COLO668 (cell line): Measurements from ENCODE around the gene AFF1.
"Not testable (repeated sequence)": the region's sequence is repeated elsewhere in the genome, so short reads cannot be mapped to it uniquely, and the experiment has no call there.

Source experiments
- DNase-seq: peaks from one replicate; lab custom pipeline; 2025; ENCODE audit not compliant: unreplicated experiment; lab: John Stamatoyannopoulos, UW

Gene AFF1

DNA sequence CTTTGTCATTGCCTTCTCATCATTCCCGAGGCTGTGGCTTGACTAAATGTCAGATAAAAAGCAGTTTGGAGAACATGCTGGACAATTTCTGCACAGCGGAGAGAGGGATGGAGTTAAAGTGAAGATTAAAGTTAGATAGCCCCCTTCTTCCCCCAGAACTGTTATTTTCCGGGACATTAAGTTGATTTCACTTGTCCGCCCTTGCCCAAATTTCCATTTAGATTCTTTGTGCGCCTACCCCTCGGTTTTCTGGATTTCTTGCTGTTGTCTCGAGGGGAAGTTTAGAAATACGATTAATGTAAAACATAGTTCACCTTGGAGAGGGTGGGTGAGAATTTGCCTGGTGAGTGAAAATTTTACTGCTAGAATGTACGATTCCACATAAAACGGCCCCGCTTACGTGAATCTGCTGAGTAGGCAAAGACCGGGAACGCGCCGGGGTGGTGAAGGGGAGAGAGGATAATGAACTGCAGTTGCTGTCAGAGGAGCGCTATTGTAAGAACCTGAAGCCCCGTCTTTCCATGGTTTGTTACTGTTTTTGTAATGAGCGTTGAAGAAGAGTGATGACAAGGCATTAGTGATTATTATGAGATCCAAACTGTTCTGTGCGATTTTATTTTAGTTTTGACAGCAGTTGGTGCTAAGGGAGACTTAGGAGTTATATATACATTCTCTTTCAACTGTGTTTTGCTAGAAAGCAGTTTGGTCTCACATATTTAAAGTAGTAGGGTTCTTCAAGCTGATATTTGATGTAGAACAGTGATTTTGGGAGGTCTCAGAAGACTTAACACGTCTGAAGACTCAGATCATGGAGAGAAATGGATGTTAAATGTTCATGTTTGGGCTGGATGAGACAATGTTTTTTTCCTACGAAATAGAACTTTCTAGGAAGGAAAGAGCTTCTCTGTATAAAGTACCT, 73.0 kb downstream of the AFF1 start:
- DNase-seq: peak; percentile 59

DNA sequence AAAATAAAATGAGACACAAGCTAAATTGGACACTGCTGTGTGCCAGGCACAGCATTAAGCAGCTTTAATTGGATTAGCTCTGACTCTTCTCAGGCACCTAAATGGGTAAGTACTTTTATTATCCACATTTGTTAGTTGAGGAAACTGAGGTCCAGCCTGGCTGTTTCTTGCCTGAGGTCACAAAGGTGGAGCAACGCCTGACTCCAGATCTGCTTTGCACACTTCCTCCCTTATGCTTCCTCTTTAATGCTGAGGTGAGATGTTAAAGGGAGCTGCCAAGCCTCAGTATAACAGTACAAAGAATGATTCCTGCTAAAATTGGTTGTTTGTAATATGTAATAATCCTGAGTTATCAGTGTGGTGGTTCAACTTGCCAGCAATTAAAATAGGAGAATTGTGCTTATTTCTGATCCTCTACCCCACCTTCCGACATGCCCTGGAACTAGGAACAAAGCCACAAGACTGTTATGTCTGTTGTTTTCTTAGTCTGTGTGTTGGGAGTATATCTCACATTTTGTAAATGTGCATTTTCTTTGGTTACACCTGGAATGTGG, 74.4 kb downstream of the AFF1 start:
- DNase-seq: no peak

DNA sequence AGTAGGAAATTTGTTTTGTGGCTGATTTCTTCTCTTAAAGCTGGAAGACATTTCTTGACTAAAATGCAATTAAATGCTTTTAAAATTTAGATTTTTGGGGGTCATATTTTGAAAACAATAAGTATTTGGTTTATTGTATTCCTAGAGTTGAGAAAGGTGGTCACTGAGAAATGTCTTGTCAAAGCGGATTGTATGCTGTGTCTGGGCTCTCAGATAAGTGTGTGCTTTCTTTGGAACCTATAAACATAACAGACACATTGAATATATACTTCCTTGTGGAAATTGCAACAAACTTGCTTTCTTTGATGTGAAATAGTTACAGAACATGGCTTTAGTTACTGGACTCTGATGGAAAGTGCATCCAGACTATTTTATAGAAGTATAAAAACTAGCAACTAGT, 75.4 kb downstream of the AFF1 start:
- DNase-seq: no peak

DNA sequence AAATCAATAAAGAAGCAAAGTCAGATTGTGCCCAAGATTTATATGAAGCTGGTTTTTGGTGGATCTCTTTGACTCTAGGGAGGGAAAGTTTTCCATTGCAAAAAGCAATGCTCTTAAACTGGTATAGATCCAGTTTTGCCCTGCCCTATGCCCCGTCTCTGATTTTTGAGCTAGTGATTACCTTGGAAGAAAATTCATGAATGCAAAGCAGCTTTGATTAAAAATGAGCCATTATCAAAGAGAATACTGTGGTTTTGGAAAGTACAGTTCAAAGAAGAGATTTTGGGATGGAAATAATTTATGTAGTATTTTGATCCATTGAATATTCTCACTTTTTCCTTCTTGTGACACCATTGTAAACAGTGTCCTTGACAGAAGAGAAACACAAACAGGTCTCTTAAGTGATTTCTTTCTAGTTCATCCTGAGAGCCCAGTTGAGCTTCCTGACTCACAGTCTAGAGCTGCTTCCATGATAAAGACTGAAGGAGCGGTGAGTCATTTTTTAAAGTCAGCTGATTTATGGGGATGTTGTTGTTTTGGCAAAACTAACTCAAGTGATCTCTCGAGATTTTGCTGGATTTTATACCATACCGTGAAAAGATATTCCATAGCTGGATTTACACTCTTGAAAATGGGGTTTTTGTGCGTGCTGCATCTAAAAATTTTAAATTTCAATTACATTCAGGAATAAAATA, 76.7 kb downstream of the AFF1 start:
- DNase-seq: no peak

DNA sequence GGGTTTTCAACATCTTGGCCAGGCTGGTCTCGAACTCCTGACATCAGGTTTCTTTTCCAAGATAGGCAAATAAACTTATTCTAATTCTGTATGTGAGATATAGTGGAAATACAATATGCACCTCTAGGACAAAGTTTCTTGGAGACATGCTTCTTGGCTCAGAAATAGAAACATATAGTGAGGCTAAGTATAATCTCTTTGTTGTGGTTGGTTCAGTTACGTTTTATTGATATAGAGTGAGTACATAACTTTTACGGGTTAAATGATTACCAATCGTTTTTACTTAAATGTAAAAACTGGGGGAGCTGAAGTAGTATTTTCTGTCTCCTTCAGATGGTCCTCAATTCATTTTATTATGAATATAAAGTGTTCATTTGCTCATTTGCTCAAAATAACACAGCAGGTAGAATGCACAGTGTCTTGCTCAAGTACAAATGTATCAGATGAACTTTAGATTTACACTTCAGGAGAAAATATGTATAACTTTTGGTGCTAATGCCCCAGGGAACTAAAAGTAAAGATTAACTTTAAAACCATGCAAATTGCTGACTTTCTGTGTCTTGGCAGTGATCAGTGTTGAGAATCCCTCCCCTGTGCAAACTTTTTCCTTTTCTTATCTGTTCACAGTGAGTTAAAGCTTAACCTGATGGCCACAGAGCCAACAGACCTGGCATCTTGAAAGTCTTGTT, 77.6 kb downstream of the AFF1 start:
- DNase-seq: no peak

GRCh38 chr4:87012954-87013308, 78.1 kb downstream of the AFF1 start:
- DNase-seq: not testable (repeated sequence)

DNA sequence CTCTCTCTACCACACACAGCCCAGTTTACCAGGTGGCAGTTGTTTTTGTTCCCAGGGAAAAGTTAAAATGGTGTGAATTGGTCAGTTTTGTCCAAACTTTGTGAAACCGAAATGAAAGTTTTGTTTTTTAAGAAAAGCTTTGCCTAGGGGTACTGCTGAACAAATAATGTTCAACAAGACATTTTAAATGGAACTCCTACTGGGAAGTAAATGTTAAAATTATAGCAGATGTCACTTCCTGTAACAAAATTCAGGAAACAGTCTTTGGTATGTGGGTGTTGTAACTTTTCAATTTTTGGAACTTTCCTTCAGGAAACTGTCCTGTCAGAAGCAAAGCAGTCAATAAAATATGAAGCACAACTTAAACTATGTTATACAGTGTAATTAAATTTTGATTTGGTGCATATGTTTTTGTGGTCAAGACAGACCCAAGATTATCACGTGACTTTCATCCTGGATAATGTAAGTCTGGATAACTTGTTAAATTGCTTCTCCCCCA, 79.5 kb downstream of the AFF1 start:
- DNase-seq: no peak

GRCh38 chr4:87015416-87015815, 80.6 kb downstream of the AFF1 start:
- DNase-seq: no peak

- DNase-seq: no peak
Measured at GRCh38 chr4:87017580-87018342, 83.0 kb downstream of the AFF1 start.

- DNase-seq: no peak
Measured at GRCh38 chr4:87018753-87019152, 83.9 kb downstream of the AFF1 start.

GRCh38 chr4:87019246-87019791, 84.5 kb downstream of the AFF1 start:
- no peak for DNase-seq

DNA sequence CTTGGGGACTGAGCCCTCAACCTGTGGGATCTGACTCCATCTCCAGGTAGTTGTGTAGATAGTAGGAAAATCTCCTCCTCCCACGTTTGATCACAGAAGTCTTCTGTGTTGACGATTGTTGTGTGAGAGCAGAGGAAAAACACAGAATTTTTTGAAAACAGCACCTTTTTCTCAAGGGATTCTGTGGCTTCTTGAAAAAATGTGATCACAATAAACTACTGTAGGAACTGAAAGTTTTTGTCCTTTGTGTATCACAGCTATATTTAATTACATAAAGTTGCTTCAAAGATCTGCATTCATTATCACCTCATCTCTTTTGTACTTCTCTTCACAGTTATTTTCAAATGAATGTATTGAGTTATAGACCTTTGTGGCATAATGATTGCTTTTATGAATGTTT, 85.1 kb downstream of the AFF1 start:
- no peak for DNase-seq

DNA sequence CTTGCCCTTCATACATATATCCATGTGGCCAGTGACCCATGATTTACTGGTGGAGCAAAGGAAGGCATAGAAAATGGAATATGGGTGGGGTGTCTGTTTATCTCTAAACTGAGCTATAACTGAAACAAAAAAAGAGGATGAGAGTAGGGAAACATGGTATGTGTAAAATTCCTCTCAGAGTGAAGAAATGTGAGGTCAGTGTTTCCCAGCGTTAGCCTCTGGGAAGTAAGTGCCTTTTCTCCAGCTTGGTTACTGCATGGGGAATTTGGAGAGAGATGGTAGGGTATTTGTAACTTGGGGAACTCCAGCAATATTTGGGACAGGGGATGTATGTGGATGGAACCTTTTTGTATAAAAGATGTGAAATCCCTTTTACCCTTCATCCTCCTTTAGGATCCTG, 89.4 kb downstream of the AFF1 start:
- no peak for DNase-seq

- DNase-seq: no peak
Measured at GRCh38 chr4:87025023-87025613, 90.3 kb downstream of the AFF1 start.

GRCh38 chr4:87025614-87026041, 90.8 kb downstream of the AFF1 start:
- peak; percentile 79 for DNase-seq

DNA sequence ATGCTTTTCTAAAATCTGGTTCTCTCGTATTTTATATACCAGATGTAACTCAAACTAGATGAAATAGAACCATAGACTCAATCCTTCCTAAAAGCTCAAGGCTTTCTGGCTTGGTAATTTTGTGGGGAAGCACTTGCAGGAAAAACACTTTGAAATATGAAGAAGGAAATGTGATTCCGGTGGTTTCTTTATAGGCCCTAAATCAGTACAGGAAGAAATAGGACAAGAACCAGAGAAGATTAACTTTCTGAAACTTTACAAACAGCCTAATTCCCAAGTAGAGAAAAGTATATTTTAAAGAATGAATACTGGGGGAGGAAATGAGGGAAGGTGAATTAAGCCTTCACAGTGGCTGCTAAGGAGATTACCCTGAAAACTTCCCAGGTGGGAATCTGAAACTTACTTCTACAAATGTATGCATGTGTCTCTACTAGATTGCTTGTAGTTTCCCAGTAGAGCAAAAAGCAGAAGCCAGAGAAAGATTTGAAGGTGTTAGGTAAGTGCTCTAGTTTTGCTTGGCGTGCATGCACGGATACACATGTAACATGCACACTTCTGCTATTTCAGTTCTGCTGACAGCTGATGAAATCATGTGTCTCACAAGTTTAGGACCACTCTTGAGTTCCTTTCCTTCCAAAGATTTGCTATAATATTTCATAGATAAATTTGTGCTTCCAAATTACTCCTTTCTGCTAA, 92.1 kb downstream of the AFF1 start:
- no peak for DNase-seq

DNA sequence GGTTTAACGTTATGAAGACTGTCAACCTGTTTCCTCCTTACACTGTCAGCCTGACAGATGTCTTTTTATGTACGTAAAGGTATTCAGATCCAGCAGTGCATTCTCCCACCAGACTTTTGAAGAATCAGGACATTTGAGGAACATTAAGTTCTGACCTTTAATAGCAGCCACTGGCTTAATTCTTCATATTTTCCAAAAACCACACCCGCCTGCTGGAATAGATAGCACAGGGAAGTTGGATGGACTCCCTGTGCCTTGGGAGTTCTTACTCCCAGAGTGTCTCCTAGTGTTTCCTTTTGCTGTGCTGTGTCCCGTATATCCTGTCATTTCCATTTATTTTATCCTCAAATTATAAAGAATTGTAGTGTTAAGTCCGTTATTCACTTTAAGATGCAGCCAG, 94.5 kb downstream of the AFF1 start:
- DNase-seq: no peak

GRCh38 chr4:87030124-87030523, 95.3 kb downstream of the AFF1 start:
- no peak for DNase-seq

GRCh38 chr4:87030755-87031441, 96.1 kb downstream of the AFF1 start:
- DNase-seq: no peak
